Peyer's patch (tissue), 4 donors: ENCODE results near the gene TLR10.
"Not testable (repeated sequence)": the region's sequence is repeated elsewhere in the genome, so short reads cannot be mapped to it uniquely, and the experiment has no call there.

ENCODE experiments used
- POLR2A ChIP-seq, 2 donors: fragments of 450-650 bp; IDR thresholded peaks; one replicate each; pipeline ENCODE4 v1.5.1; 2017; ENCODE audit warnings: antibody characterized with exemption in 2 of 2, mild to moderate bottlenecking in 2 of 2, moderate library complexity in 2 of 2
- TF ChIP-seq, protein P1 (sequence below), 6 experiments: fragments of 450-650 bp in 4 of 6; fragments of 200-600 bp in 2 of 6; sonication (generic) in 1 of 6; IDR thresholded peaks; one replicate each; pipeline ENCODE4 v1.5.1; 2017 to 2019; ENCODE audit warnings: antibody characterized with exemption in 6 of 6, mild to moderate bottlenecking in 3 of 6, moderate library complexity in 1 of 6

DNA sequence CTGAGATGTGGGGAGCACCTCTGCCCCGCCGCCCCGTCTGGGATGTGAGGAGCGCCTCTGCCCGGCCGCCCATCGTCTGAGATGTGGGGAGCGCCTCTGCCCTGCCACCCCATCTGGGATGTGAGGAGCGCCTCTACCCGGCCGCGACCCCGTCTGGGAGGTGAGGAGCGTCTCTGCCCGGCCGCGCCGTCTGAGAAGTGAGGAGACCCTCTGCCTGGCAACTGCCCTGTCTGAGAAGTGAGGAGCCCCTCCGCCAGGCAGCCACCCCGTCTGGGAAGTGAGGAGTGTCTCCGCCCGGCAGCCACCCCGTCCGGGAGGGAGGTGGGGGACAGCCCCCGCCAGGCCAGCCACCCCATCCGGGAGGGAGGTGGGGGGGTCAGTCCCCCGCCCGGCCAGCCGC is 24.7 kb upstream of the TLR10 start:
- TF ChIP-seq, protein P1, sequence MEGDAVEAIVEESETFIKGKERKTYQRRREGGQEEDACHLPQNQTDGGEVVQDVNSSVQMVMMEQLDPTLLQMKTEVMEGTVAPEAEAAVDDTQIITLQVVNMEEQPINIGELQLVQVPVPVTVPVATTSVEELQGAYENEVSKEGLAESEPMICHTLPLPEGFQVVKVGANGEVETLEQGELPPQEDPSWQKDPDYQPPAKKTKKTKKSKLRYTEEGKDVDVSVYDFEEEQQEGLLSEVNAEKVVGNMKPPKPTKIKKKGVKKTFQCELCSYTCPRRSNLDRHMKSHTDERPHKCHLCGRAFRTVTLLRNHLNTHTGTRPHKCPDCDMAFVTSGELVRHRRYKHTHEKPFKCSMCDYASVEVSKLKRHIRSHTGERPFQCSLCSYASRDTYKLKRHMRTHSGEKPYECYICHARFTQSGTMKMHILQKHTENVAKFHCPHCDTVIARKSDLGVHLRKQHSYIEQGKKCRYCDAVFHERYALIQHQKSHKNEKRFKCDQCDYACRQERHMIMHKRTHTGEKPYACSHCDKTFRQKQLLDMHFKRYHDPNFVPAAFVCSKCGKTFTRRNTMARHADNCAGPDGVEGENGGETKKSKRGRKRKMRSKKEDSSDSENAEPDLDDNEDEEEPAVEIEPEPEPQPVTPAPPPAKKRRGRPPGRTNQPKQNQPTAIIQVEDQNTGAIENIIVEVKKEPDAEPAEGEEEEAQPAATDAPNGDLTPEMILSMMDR (IDR thresholded peaks at IDR 0.05) = not testable (repeated sequence)
- TF ChIP-seq POLR2A (IDR thresholded peaks at IDR 0.05) = not testable (repeated sequence)
